ENCODE measurements around the gene HMGXB4. TPM values are rescaled to one million over a fixed set of nuclear protein-coding genes. Genes with fewer than 3 reads are reported as not detected.

HMGXB4 gene, protein sequence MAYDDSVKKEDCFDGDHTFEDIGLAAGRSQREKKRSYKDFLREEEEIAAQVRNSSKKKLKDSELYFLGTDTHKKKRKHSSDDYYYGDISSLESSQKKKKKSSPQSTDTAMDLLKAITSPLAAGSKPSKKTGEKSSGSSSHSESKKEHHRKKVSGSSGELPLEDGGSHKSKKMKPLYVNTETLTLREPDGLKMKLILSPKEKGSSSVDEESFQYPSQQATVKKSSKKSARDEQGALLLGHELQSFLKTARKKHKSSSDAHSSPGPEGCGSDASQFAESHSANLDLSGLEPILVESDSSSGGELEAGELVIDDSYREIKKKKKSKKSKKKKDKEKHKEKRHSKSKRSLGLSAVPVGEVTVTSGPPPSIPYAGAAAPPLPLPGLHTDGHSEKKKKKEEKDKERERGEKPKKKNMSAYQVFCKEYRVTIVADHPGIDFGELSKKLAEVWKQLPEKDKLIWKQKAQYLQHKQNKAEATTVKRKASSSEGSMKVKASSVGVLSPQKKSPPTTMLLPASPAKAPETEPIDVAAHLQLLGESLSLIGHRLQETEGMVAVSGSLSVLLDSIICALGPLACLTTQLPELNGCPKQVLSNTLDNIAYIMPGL
- 8.6 TPM for total RNA-seq
- long read RNA-seq, full-length matches to known transcripts = 7 of 17 reads
- long read RNA-seq, partial matches to known transcripts = 4 of 17 reads
- long read RNA-seq, other reads (novel, unspliced or antisense) = 6 of 17 reads

DNA sequence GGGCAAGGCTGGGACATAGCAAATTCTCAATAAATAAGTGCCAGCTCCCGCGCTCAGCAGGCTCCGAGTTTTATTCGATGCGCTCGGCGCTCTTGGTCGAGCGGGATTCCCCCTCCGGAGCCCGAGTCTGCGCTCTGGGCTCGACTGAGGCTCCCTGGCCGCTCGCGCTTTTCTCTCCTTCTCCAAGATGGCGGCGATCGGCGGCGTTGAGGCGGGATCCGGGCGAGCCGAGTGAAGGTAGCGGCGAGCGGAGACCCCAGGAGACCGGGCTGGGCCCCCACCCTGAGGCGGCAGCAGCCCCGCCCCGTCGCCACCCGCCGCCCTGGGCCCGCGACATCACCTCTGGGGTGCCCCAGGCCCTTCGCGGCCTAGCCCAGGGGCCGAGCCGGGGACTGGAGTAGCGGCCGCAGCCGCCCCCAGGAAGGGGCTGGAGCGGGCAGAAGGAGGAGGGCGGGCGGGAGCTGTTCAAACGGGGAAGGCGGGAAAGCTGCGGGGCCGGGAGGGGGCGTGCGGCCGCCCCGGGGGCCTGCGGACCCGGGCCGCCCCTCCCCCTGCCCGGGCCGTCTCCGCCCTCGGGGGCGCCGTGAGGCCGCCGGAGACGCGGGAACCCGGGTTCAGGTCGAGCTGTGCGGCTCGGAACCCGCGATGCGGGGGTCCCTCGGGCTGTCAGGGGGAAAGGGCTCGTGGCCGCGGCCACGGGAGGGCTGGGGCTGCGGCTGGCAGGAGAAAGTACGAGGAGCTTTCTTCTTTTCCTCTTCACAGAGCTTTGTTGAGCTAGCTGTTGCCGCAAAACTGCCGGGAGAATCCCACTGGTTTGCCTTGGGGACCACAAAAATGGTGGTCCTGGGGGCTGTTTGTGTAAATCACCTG lies at the start of gene HMGXB4:
HMGXB4 (plus strand) TSS at position 173 of the 870 bp plus-strand sequence. CDS start 4,898 bp downstream, outside the sequence.
- H3K27ac ChIP-seq (replicated peaks) = peak within 1 kb of the TSS; percentile 94
- peak within 1 kb of the TSS; percentile 85 for H3K4me3 ChIP-seq
- no peaks in the 10 kb centered on the region for H3K9me3 ChIP-seq (replicated peaks)
- no peaks in the 10 kb centered on the region for H3K27me3 ChIP-seq (ENCODE audit: low read depth)
- peaks cover 29% of the 10 kb centered on the region for H3K4me1 ChIP-seq
- H3K36me3 ChIP-seq = peaks cover 4% of the 10 kb centered on the region
- intact Hi-C loops (cut with micrococcal nuclease) = no loop called here
- TF ChIP-seq, protein P1, sequence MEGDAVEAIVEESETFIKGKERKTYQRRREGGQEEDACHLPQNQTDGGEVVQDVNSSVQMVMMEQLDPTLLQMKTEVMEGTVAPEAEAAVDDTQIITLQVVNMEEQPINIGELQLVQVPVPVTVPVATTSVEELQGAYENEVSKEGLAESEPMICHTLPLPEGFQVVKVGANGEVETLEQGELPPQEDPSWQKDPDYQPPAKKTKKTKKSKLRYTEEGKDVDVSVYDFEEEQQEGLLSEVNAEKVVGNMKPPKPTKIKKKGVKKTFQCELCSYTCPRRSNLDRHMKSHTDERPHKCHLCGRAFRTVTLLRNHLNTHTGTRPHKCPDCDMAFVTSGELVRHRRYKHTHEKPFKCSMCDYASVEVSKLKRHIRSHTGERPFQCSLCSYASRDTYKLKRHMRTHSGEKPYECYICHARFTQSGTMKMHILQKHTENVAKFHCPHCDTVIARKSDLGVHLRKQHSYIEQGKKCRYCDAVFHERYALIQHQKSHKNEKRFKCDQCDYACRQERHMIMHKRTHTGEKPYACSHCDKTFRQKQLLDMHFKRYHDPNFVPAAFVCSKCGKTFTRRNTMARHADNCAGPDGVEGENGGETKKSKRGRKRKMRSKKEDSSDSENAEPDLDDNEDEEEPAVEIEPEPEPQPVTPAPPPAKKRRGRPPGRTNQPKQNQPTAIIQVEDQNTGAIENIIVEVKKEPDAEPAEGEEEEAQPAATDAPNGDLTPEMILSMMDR (IDR thresholded peaks at IDR 0.05; ENCODE audit: borderline replicate concordance) = peak; percentile 28
- peak; percentile 91 for DNase-seq

DNA sequence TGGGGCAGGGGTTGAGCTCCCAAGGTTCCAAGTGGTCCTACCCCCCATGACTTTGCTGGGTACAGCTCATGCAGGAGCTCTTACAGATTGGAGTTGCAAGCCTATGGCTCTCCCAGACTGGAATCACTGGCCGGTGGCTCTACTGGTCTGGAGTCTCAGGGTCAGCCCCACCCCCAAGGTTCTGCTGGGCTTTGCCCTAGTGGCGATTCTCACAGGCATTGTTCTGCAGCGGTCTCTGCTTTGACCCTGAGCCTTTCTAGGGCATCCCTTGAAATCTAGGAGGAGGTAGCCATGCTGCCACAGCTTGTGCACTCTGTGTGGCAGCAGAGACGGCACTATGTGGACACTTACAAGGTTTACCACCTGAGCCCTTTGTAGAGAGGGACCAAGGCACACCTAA lies 49.3 kb upstream of the HMGXB4 start:
- intact Hi-C loops (cut with micrococcal nuclease) = no loop called here
- TF ChIP-seq, protein P1 (IDR thresholded peaks at IDR 0.05; ENCODE audit: borderline replicate concordance) = no peak
- Histone ChIP-seq H3K27me3 (ENCODE audit: low read depth) (peaks cover 55% of the 10 kb centered on the region), H3K4me3 (no peak overlapping the region), H3K36me3 (no peaks in the 10 kb centered on the region), H3K4me1 (no peaks in the 10 kb centered on the region), H3K9me3 (replicated peaks) (no peaks in the 10 kb centered on the region), H3K27ac (replicated peaks) (no peak overlapping the region)
- no peak for DNase-seq

DNA sequence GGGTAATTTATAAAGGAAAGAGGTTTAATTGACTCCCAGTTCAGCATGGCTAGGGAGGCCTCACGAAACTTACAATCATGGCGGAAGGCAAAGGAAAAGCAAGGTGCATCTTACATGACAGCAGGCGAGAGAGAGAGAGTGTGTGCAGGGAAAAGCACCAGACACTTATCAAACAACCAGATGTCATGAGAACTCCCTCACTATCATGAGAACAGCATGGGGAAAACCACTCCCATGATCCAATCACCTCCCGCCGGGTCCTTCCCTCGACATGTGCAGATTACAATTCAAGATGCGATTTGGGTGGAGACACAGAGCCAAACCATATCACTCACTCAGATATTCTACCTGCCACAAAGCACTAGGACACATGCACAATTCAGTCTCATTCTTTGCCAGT lies 48.1 kb upstream of the HMGXB4 start:
- H3K27ac ChIP-seq (replicated peaks) = no peak overlapping the region
- TF ChIP-seq, protein P1 (IDR thresholded peaks at IDR 0.05; ENCODE audit: borderline replicate concordance) = no peak
- H3K36me3 ChIP-seq = no peaks in the 10 kb centered on the region
- no peaks in the 10 kb centered on the region for H3K9me3 ChIP-seq (replicated peaks)
- intact Hi-C loops (cut with micrococcal nuclease) = no loop called here
- no peak overlapping the region for H3K4me3 ChIP-seq
- no peaks in the 10 kb centered on the region for H3K4me1 ChIP-seq
- peaks cover 55% of the 10 kb centered on the region for H3K27me3 ChIP-seq (ENCODE audit: low read depth)
- DNase-seq = no peak

DNA sequence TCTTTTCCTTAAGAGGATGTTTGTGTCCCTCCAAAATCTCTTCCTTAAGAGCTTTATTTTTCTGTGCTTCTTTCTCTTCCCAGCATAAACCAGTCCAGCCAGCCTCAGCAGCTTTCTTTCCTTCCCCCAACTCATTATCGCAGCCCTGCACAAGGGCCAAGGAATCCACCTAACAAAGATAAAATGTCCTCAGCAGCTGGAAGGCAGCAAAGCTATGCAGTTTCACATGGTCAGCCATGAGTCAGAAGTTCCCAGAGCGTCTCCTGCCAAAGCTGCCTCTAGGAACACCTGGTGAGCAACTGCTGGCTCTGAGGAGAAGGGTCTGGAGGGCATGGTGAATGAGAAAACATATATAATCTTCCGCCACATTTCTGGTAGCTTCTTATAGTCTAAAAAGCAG lies 45.3 kb upstream of the HMGXB4 start:
- DNase-seq = no peak
- H3K27me3 ChIP-seq (ENCODE audit: low read depth) = peaks cover 62% of the 10 kb centered on the region
- H3K4me1 ChIP-seq = no peaks in the 10 kb centered on the region
- H3K27ac ChIP-seq (replicated peaks) = no peak overlapping the region
- no peaks in the 10 kb centered on the region for H3K36me3 ChIP-seq
- H3K9me3 ChIP-seq (replicated peaks) = no peaks in the 10 kb centered on the region
- TF ChIP-seq, protein P1 (IDR thresholded peaks at IDR 0.05; ENCODE audit: borderline replicate concordance) = no peak
- intact Hi-C loops (cut with micrococcal nuclease) = no loop called here
- H3K4me3 ChIP-seq = no peak overlapping the region

DNA sequence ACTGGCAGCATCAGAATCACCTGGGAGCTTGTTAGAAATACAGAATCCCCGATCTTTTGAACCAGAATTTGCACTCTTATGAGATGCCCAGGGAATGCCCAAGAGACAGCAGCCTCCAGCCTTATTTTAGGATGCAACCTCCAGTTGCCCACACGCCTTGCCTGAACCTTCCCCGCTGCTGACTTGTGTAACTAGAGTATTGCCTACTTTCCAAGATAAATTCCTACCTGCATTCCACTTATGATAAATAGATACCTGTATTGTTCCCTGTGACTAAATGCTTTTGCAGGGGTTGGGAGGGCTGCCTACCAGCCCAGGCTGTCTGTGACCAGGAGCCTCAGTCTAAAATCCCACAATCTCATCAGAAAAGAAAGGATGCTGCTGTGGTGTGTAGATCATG lies 44.3 kb upstream of the HMGXB4 start:
- no peak for DNase-seq
- H3K9me3 ChIP-seq (replicated peaks) = peaks cover 2% of the 10 kb centered on the region
- H3K4me1 ChIP-seq = no peaks in the 10 kb centered on the region
- H3K27me3 ChIP-seq (ENCODE audit: low read depth) = peaks cover 63% of the 10 kb centered on the region
- TF ChIP-seq, protein P1 (IDR thresholded peaks at IDR 0.05; ENCODE audit: borderline replicate concordance) = no peak
- no peaks in the 10 kb centered on the region for H3K36me3 ChIP-seq
- no peak overlapping the region for H3K4me3 ChIP-seq
- intact Hi-C loops (cut with micrococcal nuclease) = no loop called here
- H3K27ac ChIP-seq (replicated peaks) = no peak overlapping the region

All from left ventricle myocardium inferior (tissue), 1 donor.